H9 (cell line): ENCODE results near the gene CFC1B. TPM values are rescaled to one million over a fixed set of nuclear protein-coding genes. Genes with fewer than 3 reads are reported as not detected.
"Not testable (repeated sequence)": the region's sequence is repeated elsewhere in the genome, so short reads cannot be mapped to it uniquely, and the experiment has no call there.

ENCODE experiments used
- DNase-seq: peaks from one replicate; pipeline ENCODE4 v3.0.0-alpha.2; 2017
- H2AFZ ChIP-seq: one replicate; pipeline ENCODE4 v1.6.1; 2013; ENCODE audit warnings: mild to moderate bottlenecking, low read length, control low read depth, moderate library complexity
- H2AK5ac ChIP-seq: 2 replicates; pipeline ENCODE4 v1.6.1; 2013; ENCODE audit warnings: low read length, control low read depth, mixed read lengths; ENCODE audit not compliant: insufficient read length
- H2BK120ac ChIP-seq: one replicate; pipeline ENCODE4 v1.6.1; 2013; ENCODE audit warnings: low read depth, mild to moderate bottlenecking, low read length, control low read depth, inconsistent platforms; ENCODE audit not compliant: poor library complexity, severe bottlenecking
- H2BK12ac ChIP-seq: 2 replicates; pipeline ENCODE4 v1.6.1; 2013; ENCODE audit warnings: low read length, control low read depth, mixed read lengths, low read depth; ENCODE audit not compliant: insufficient read length
- H2BK15ac ChIP-seq: 2 replicates; pipeline ENCODE4 v1.6.1; 2013; ENCODE audit warnings: low read depth, low read length, control low read depth
- H2BK20ac ChIP-seq: one replicate; pipeline ENCODE4 v1.6.1; 2013; ENCODE audit warnings: low read depth, mild to moderate bottlenecking, low read length, control low read depth, inconsistent platforms; ENCODE audit not compliant: poor library complexity, severe bottlenecking
- H2BK5ac ChIP-seq: 2 replicates; pipeline ENCODE4 v1.6.1; 2013; ENCODE audit warnings: low read length, control low read depth, mixed read lengths; ENCODE audit not compliant: insufficient read length
- H3K14ac ChIP-seq: 2 replicates; pipeline ENCODE4 v1.6.1; 2013; ENCODE audit warnings: low read length, control low read depth; ENCODE audit not compliant: insufficient read depth
- H3K18ac ChIP-seq: 2 replicates; pipeline ENCODE4 v1.6.1; 2013; ENCODE audit warnings: low read depth, mild to moderate bottlenecking, mixed read lengths, low read length, control low read depth; ENCODE audit not compliant: insufficient read length
- H3K23ac ChIP-seq: 2 replicates; pipeline ENCODE4 v1.6.1; 2013; ENCODE audit warnings: low read length, control low read depth, mixed read lengths, low read depth; ENCODE audit not compliant: insufficient read length
- H3K23me2 ChIP-seq: 2 replicates; pipeline ENCODE4 v1.6.1; 2013; ENCODE audit warnings: low read depth, mild to moderate bottlenecking, mixed read lengths, low read length, control low read depth; ENCODE audit not compliant: insufficient read length, poor library complexity, severe bottlenecking
- H3K27ac ChIP-seq: 2 replicates; pipeline ENCODE4 v1.5.1; 2013; ENCODE audit warnings: low read length, control low read depth, mixed read lengths, low read depth; ENCODE audit not compliant: insufficient read length
- H3K27me3 ChIP-seq: 2 replicates; pipeline ENCODE4 v1.6.1; 2013; ENCODE audit warnings: low read length, control low read depth, inconsistent platforms; ENCODE audit not compliant: insufficient read depth
- H3K4ac ChIP-seq: 2 replicates; pipeline ENCODE4 v1.6.1; 2013; ENCODE audit warnings: low read depth, mild to moderate bottlenecking, control low read depth, inconsistent platforms, low read length, moderate library complexity
- H3K4me1 ChIP-seq: 2 replicates; pipeline ENCODE4 v1.6.1; 2013; ENCODE audit warnings: low read length, control low read depth, inconsistent platforms; ENCODE audit not compliant: insufficient read depth
- H3K4me2 ChIP-seq: 2 replicates; pipeline ENCODE4 v1.6.1; 2013; ENCODE audit warnings: low read length, control low read depth, mixed read lengths; ENCODE audit not compliant: insufficient read length, insufficient read depth
- H3K56ac ChIP-seq: 2 replicates; pipeline ENCODE4 v1.6.1; 2013; ENCODE audit warnings: low read depth, mild to moderate bottlenecking, mixed read lengths, low read length, control low read depth; ENCODE audit not compliant: insufficient read length
- H3K79me1 ChIP-seq: 2 replicates; pipeline ENCODE4 v1.6.1; 2013; ENCODE audit warnings: low read depth, mild to moderate bottlenecking, moderate library complexity, low read length, control low read depth, inconsistent platforms; ENCODE audit not compliant: insufficient read depth, poor library complexity, severe bottlenecking
- H3K79me2 ChIP-seq: 2 replicates; pipeline ENCODE4 v1.6.1; 2013; ENCODE audit warnings: low read length, control low read depth, inconsistent platforms; ENCODE audit not compliant: insufficient read depth
- H3K9ac ChIP-seq: 2 replicates; pipeline ENCODE4 v1.6.1; 2013; ENCODE audit warnings: low read length, control low read depth, mixed read lengths; ENCODE audit not compliant: insufficient read length; ENCODE audit errors: extremely low read depth
- H3K9me3 ChIP-seq: one replicate; pipeline ENCODE4 v1.6.1; 2013; ENCODE audit warnings: low read depth, low read length, inconsistent platforms; ENCODE audit not compliant: control insufficient read depth
- H3T11ph ChIP-seq: one replicate; pipeline ENCODE4 v1.6.1; 2013; ENCODE audit warnings: mild to moderate bottlenecking, low read length, control low read depth, inconsistent platforms
- H4K20me1 ChIP-seq: one replicate; pipeline ENCODE4 v1.6.1; 2013; ENCODE audit not compliant: control insufficient read depth, insufficient read length, insufficient read depth
- H4K5ac ChIP-seq: 2 replicates; pipeline ENCODE4 v1.6.1; 2013; ENCODE audit warnings: low read depth, mild to moderate bottlenecking, mixed read lengths, low read length, control low read depth; ENCODE audit not compliant: insufficient read length
- H4K8ac ChIP-seq: replicated peaks from 2 replicates; pipeline ENCODE4 v1.6.1; 2013; ENCODE audit warnings: low read length, control low read depth, mixed read lengths, low read depth; ENCODE audit not compliant: insufficient read length
- H4K91ac ChIP-seq: 2 replicates; pipeline ENCODE4 v1.6.1; 2013; ENCODE audit warnings: low read depth, mild to moderate bottlenecking, moderate library complexity, mixed read lengths, low read length, control low read depth; ENCODE audit not compliant: insufficient read length
- H3K27ac Mint-ChIP-seq, 3 experiments: 2 replicates in 2 of 3; 3 replicates in 1 of 3; pipeline ENCODE4 v1.8.0; 2020 to 2021; ENCODE audit warnings: mixed read lengths in 3 of 3, mild to moderate bottlenecking in 1 of 3, moderate library complexity in 1 of 3
- H3K27me3 Mint-ChIP-seq: 2 replicates; pipeline ENCODE4 v1.8.0; 2021; ENCODE audit warnings: low read depth, mild to moderate bottlenecking, moderate library complexity, mixed read lengths
- H3K36me3 Mint-ChIP-seq, 3 experiments: 2 replicates in 2 of 3; 3 replicates in 1 of 3; pipeline ENCODE4 v1.8.0; 2020 to 2021; ENCODE audit warnings: low read depth in 3 of 3, mixed read lengths in 3 of 3; ENCODE audit not compliant: insufficient read depth in 1 of 3
- H3K4me1 Mint-ChIP-seq, 2 experiments: 2 replicates each; pipeline ENCODE4 v1.8.0; 2020; ENCODE audit warnings: mixed read lengths in 2 of 2
- H3K4me3 Mint-ChIP-seq, 2 experiments: 2 replicates in 1 of 2; 3 replicates in 1 of 2; pipeline ENCODE4 v1.8.0; 2020 to 2021; ENCODE audit warnings: mild to moderate bottlenecking in 2 of 2, mixed read lengths in 2 of 2, moderate library complexity in 1 of 2
- H3K9me3 Mint-ChIP-seq, 2 experiments: 2 replicates in 1 of 2; 3 replicates in 1 of 2; pipeline ENCODE4 v1.8.0; 2020; ENCODE audit warnings: mild to moderate bottlenecking in 2 of 2, mixed read lengths in 2 of 2, moderate library complexity in 1 of 2
- WGBS: extraction: QIAGEN DNeasy Blood & Tissue Kit; methylation state at CpG from one replicate; pipeline ENCODE4 v1.1.7; 2013; ENCODE audit warnings: missing lambda C conversion rate, low lambda C conversion rate, mixed read lengths; ENCODE audit not compliant: insufficient read length; ENCODE audit errors: extremely low coverage; 5-methylcytosine and 5-hydroxymethylcytosine counted together
- total RNA-seq: library from RNA; stranded (reverse); gene quantifications from 2 replicates; pipeline ENCODE4 v1.2.1, GENCODE V29; 2021

CFC1B gene
- total RNA-seq, 1 experiment from 2014 or later: not detected

DNA sequence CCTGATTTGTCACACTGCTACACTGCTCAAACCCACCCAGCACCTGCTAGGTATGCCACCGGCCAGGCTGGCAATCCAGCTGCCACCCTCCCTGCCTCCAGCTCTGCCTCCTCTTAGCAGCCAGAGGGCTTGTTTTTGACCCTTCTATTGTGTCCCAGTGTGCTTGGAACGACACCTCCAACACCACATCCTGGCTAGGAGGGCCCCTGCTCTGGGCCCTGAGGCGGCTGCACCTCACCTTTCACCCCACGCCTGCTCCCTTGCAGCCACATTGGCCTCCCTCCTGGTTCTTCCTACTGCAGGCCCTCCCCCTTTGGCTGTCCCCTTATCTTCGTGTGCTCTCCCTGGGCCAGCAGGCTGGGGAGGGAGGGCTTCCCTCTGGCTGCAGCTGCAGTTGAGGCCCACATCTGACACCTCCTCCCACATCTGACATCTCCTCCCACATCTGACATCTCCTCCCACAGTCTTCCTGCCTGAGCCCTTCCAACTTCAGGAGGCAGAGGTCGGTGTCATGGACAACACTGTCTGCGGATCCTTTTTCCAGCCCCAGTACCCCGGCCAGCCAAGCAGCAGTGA is 55.3 kb downstream of the CFC1B start:
- H3K4me2 ChIP-seq, H3K4me1 ChIP-seq, H3K27me3 Mint-ChIP-seq, H3K79me2 ChIP-seq, H3K23ac ChIP-seq, H2BK5ac ChIP-seq, H3T11ph ChIP-seq, H3K4me1 Mint-ChIP-seq, H2AFZ ChIP-seq, H3K27ac ChIP-seq, H4K20me1 ChIP-seq, H3K27ac Mint-ChIP-seq, H2AK5ac ChIP-seq, H4K8ac ChIP-seq, H3K18ac ChIP-seq, H3K23me2 ChIP-seq, H3K9me3 ChIP-seq, H2BK15ac ChIP-seq, H2BK12ac ChIP-seq, H3K79me1 ChIP-seq, H4K91ac ChIP-seq, H3K9ac ChIP-seq, H4K5ac ChIP-seq, H3K36me3 Mint-ChIP-seq, H2BK120ac ChIP-seq, H3K4me3 Mint-ChIP-seq, H2BK20ac ChIP-seq, H3K27me3 ChIP-seq, H3K14ac ChIP-seq, DNase-seq, H3K9me3 Mint-ChIP-seq, H3K4ac ChIP-seq, H3K56ac ChIP-seq: not testable (repeated sequence)
- no CpG with 5 or more reads among the region's 8 CpGs for WGBS

DNA sequence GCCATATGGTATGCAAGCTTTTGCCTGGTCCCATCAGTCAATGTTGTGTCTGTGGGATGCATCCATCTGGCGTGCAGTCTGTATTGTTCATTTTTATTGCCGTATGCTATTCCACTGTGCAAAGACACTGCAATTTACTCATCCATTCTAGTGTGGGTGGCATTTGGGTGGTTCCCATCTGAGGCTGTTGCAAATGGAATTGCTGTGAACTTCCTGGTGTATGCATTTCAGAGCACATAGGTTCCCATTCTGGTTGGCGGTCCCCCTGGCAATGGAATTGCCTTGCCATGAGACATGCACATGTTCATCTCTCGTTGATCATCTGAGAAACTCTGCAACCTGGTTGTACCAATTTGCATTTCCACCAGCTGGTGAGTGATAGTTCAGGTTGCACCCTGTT is 56.5 kb downstream of the CFC1B start:
- H3K9me3 ChIP-seq, H3K79me1 ChIP-seq, H4K91ac ChIP-seq, H3K23ac ChIP-seq, H3K36me3 Mint-ChIP-seq, H3K27me3 Mint-ChIP-seq, H2BK120ac ChIP-seq, H3K9me3 Mint-ChIP-seq, H4K8ac ChIP-seq, H3K27me3 ChIP-seq, H3K4ac ChIP-seq, H3K9ac ChIP-seq, H2BK12ac ChIP-seq, H2BK15ac ChIP-seq, H2AFZ ChIP-seq, H3K56ac ChIP-seq, H3K27ac ChIP-seq, H3K27ac Mint-ChIP-seq, H4K5ac ChIP-seq, H2AK5ac ChIP-seq, H2BK20ac ChIP-seq, H3K4me3 Mint-ChIP-seq, H3K4me1 Mint-ChIP-seq, H3K23me2 ChIP-seq, DNase-seq, H3K14ac ChIP-seq, H4K20me1 ChIP-seq, H3T11ph ChIP-seq, H3K18ac ChIP-seq, H3K4me2 ChIP-seq, H3K79me2 ChIP-seq, H2BK5ac ChIP-seq, H3K4me1 ChIP-seq: not testable (repeated sequence)
- no CpG with 5 or more reads among the region's 4 CpGs for WGBS
